Left forelimb (tissue), 1 donor: ENCODE data around the gene VKORC1.
A peak's percentile ranks its signal among the peaks of the same experiment; 100 is the strongest.

Experiments used
- DNase-seq: peaks from one replicate; pipeline ENCODE4 v3.0.0-alpha.2; 2018; ENCODE audit warnings: low spot score

VKORC1 gene

DNA sequence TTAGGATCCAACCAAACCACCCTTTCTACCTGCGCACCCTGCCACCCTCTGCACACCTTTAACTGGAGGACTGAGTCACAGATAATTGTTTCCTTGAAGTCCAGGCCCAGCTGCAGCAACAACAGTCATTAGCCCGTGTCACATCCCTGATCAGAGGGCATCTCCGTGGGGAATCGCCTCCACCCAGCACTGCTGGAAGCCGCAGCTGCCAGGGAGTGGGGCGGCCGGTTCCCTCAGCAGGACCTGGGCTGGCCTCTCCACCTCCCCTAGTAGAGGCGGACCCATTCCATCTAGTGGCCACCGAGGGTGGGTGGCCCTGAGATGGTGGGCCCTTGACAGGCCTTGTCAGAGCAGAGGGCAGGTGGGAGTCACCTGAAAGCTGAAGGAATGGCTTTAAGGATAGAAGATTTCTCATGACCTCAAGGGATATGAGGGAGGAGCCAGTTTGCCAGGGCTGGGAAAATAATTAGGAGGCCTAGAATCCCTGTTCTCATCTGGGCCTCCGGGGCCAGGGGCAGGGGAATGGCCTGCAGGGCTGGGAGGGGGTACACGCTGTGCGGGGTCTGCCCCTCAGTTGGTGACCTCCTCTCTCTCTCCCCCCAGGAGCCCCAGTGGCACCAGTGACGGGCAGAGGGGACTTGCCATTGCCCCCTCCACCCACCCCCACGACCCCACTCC lies 12.1 kb downstream of the VKORC1 start:
- DNase-seq = no peak

DNA sequence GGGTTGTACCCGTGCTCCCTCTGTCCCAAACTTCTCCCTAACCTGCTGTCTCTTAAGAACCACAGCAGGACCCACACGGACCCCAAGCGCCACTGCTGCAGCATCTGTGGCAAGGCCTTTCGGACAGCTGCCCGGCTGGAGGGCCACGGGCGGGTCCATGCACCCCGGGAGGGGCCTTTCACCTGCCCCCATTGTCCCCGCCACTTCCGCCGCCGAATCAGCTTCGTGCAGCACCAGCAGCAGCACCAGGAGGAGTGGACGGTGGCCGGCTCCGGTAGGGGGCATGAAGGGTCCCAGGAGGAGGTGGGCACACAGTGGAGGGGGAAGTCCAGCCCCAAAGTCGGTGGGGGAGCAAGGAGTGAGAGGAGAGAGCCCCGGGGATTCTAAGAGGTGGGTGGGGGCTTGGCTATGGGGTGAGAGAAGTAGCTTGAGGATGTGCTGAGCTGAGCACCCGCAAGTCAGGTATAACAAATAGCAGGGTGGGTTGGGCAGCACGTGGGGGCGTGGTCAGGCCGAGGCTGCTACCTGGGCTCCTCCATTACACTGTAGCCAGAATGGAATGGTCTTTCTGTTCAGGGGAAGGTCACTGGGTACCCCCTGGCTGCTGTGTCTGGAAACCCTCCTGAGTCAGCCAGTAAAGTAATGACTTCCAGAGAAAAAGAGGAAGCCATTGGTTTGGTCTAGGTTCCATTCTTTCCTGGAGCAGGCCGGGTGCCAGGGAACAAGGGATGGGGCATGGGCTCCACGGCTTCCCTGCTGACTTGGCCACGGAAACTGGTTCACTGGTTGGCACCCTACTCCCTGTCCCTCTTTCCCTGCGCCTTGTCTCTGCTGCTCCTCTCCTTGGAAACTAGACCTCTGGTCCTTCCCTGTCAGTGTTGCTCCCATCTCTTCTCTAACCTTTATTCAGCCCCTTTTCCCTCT lies 12.9 kb downstream of the VKORC1 start:
- no peak for DNase-seq

DNA sequence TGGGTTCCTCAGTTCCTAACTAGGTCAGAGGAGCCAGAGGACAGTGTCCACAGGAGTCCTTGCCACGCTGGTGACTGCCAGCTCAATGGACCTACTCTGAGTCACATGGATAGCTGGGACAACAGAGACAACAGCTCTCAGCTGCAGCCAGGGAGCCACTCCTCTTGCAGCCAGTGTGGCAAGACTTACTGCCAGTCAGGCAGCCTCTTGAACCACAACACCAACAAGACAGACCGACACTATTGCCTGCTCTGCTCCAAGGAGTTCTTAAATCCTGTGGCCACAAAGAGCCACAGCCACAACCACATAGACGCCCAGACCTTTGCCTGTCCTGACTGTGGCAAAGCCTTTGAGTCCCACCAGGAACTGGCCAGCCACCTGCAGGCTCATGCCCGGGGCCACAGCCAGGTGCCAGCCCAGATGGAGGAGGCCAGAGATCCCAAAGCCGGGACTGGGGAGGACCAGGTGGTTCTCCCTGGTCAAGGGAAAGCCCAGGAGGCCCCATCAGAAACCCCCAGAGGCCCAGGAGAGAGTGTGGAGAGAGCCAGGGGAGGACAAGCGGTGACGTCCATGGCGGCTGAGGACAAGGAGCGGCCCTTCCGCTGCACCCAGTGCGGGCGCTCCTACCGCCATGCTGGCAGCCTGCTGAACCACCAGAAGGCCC lies 13.7 kb downstream of the VKORC1 start:
- no peak for DNase-seq

- DNase-seq = peak; percentile 61
These were observed 14.5 kb downstream of the VKORC1 start for GRCh38 chr16:31080035-31080629.

DNA sequence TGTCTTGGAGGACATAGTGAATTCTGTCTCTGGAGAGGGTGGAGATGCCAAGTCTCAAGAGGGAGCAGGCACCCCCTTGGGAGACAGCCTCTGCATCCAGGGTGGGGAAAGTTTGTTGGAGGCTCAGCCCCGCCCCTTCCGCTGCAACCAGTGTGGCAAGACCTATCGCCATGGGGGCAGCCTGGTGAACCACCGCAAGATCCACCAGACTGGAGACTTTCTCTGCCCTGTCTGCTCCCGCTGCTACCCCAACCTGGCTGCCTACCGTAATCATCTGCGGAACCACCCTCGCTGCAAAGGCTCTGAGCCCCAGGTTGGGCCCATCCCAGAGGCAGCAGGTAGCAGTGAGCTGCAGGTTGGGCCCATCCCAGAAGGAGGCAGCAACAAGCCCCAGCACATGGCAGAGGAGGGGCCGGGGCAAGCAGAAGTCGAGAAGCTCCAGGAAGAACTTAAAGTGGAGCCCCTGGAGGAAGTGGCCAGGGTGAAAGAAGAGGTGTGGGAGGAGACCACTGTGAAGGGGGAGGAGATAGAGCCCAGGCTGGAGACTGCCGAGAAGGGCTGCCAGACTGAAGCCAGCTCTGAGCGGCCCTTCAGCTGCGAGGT lies 15.2 kb downstream of the VKORC1 start:
- no peak for DNase-seq

DNA sequence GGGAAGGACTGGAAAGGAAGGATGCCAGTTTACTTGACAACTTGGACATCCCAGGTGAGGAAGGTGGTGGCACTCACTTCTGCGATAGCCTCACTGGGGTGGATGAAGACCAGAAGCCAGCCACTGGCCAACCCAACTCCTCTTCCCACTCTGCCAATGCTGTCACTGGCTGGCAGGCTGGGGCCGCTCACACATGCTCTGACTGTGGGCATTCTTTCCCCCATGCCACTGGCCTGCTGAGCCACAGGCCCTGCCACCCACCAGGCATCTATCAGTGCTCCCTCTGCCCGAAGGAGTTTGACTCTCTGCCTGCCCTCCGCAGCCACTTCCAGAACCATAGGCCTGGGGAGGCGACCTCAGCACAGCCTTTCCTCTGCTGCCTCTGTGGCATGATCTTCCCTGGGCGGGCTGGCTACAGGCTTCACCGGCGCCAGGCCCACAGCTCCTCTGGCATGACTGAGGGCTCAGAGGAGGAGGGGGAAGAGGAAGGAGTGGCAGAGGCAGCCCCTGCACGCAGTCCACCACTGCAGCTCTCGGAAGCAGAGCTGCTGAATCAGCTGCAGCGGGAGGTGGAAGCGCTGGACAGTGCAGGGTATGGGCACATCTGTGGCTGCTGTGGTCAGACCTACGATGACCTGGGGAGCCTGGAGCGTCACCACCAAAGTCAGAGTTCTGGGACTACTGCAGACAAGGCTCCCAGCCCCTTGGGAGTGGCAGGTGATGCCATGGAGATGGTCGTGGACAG lies 15.8 kb downstream of the VKORC1 start:
- DNase-seq = peak; percentile 62

DNA sequence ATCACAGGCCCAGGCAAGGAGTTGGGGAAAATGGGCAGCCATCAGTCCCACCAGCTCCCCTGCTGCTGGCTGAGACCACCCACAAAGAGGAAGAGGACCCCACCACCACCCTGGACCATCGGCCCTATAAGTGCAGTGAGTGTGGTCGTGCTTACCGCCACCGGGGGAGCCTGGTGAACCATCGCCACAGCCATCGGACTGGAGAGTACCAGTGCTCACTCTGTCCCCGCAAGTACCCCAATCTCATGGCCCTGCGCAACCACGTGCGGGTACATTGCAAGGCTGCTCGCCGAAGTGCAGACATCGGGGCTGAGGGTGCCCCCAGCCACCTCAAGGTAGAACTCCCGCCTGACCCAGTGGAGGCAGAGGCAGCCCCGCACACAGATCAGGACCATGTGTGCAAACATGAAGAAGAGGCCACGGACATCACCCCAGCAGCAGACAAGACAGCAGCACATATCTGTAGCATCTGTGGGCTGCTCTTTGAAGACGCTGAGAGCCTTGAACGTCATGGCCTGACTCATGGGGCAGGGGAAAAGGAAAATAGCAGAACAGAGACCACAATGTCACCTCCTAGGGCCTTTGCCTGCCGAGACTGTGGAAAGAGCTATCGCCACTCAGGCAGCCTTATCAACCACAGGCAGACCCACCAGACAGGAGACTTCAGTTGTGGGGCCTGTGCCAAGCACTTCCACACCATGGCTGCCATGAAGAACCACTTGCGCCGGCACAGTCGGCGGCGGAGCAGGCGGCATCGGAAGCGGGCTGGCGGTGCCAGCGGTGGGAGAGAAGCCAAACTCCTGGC lies 16.8 kb downstream of the VKORC1 start:
- DNase-seq = no peak

- no peak for DNase-seq
These were observed 17.6 kb downstream of the VKORC1 start for GRCh38 chr16:31077024-31077423.

GRCh38 chr16:31076319-31076718 lies 18.3 kb downstream of the VKORC1 start:
- no peak for DNase-seq

- no peak for DNase-seq
These were observed 19.8 kb downstream of the VKORC1 start for GRCh38 chr16:31074814-31075183.

- DNase-seq = peak; percentile 97
These were observed 20.4 kb downstream of the VKORC1 start, which contains the start of the genes ZNF646 and ZNF668 for GRCh38 chr16:31073970-31074813. Gene ZNF646 (plus strand): TSS chr16:31074422. CDS start chr16:31076325, 1,903 bp downstream. Gene ZNF668 (minus strand): TSS chr16:31074240. CDS start chr16:31064459, 9,781 bp downstream.

DNA sequence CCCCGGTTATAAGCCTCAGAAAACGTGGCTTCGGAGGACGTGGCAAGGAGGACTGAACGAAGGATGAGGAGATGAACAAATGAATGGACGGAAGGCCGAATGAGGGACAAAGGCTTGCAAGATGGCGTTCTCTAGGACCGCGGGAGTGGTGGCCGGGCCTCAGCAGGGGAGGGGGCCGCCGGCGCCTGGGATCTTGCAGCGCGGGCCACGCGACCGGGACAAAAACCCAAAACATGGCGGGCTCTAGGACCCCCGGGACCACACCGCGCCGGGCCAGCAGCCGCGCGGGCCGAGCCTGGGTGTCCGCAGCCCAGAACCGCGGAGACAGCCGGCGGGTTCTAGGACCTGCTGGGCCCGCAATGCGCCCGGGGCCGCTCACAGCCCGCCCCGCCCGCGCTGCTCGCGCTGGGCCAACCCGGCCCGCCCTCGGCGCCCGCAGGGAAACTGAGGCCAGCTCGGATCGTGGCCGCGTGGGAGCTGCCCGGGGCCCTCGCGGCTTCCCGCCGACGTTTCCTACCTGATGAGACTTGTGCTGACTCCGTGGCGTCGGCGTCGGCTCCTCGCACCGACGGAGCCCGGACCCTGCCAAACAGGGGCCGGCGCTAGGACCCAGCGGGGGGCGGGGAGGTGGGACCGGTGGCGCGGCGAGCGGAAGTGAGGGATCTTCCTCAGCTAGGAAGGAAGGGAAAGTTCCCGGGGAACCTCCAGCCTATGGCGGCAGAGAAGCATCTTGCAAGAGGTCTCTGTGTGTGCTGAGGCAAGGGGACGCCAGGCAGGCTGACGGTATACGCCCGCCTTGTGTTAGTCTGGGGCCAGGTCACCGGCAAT lies 21.2 kb downstream of the VKORC1 start:
- peak; percentile 96 for DNase-seq

DNA sequence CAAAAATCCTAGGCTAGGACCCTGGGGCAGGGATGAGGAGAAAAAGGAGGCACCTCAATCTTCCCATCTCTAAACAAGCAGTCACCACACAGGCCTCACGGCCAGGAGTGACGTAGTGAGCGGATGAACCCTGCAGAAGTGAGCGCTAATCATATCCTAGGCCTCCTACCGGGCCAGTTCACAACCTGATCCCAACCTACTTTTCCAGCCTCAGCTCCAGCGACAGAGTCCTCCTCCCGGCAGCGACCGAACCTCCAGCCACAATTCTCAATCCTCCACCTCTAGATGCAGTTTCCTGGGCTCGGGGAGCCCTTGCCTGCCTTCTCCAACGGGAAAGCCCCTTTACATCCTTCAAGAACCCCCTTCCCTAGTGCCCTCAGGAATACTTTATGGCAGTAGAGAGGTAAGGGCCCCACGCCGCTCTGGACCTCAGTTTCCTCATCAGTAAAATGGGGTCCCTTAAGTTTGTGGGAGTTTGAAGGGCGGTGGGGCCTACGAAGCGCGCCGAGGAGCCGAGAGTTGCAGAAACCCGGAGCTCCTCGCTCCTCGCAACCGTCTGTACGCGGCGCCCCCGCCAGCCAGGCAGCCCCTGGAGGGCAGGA lies 22.0 kb downstream of the VKORC1 start:
- no peak for DNase-seq

DNA sequence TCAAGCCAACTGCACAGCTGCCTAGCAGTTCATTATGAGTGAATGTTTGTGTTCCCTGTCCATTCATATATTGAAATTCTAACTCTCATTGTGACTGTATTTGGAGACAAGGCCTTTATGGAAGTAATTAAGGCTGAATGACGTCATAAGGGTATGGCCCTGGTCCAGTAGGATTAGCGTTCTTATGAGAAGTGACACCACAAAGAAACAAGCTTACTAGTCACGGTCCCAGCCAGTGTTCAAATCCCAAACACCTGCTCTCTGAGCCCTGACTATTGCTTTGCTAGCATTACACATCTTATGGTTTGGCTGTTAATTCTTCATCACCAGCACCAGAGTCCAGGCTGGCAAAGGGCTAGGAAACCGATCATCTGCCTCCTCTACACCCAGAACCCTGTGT lies 22.7 kb downstream of the VKORC1 start:
- no peak for DNase-seq

DNA sequence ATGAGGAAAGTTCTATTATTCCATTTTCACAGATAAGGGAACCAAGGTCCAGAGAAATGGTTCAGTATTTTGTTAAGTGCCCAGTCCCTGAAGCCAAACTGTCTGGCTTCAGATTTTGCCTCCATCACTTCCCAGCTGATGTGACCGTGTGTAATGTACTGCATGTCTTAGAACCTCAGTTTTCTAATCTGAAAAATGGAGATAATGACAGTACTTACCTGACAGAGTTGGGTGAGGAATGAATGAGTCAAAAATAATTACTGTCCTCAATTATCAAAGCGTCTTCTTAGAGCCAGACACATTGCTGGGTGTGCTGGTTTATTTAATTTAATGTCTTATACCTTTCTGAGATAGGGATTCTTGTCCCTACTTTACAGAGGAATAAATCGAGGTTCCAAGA lies 27.3 kb downstream of the VKORC1 start:
- DNase-seq = no peak

GRCh38 chr16:31064882-31065461 lies 29.6 kb downstream of the VKORC1 start:
- DNase-seq = peak; percentile 88

DNA sequence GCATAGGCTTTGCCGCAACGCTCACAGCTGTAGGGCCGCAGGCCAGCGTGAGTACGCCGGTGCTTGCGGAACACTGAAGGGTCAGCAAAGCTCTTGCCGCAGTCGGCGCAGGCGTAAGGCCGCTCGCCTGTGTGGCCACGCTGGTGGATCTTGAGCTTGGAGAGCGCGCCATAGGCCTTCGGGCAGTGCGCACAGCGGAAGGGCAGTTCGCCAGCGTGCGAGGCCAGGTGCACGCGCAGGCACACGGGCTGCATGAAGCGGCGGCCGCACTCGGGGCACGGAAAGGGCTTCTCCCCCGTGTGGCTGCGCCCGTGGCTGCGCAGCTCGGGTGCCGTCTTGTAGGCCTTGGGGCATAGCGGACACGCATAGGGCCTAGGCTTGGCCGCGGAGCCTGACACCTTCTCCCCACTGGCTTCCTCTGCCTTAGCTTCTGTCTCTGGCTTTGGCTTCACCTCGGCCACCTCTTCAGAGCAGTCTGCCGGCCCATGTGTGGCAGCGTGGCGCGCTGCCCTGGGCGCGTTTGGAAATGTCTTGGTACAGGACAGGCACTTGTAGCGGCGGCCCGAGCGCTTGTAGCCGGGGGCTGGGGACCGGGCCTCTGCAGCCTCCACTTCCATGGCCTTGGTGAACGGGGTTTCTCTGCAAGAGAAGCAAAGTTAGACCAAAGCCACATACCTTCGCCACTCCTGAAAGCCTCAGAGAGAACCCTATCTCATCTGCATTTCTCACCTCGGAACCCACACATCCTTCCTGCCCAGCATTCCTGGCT lies 30.6 kb downstream of the VKORC1 start:
- DNase-seq = no peak
